A673 (cell line): Measurements from ENCODE around the gene SPOCD1. TPM values are rescaled to one million over a fixed set of nuclear protein-coding genes. Genes with fewer than 3 reads are reported as not detected.

Source experiments
- BruUV-seq: library from RNA; stranded (reverse); fragments of 400-500 nt; replicated peaks from 2 replicates; lab custom pipeline; 2021; lab: Mats Ljungman, UMichigan
- CTCF ChIA-PET: fragments of 300-600 bp; sonication (Branson Sonifier 250); formaldehyde crosslinking; loops from one replicate; lab custom pipeline; 2022; ENCODE audit warnings: antibody characterized with exemption; lab: Charles Lee
- POLR2A ChIA-PET: fragments of 300-600 bp; sonication (Branson Sonifier 250); formaldehyde crosslinking; loops from one replicate; lab custom pipeline; 2022; ENCODE audit warnings: antibody characterized with exemption; ENCODE audit not compliant: low non-redundant PET; lab: Charles Lee
- DNase-seq: peaks from one replicate; pipeline ENCODE4 v3.0.0-alpha.2; 2015; ENCODE audit warnings: low spot score
- H3K27ac ChIP-seq: fragments of 200-600 bp; sonication (generic); 2 replicates; pipeline ENCODE4 v1.5.1; 2016; ENCODE audit warnings: mixed run types, low read depth, mild to moderate bottlenecking, mixed read lengths, antibody characterized with exemption, low read length; ENCODE audit not compliant: poor library complexity, severe bottlenecking
- H3K27me3 ChIP-seq: fragments of 200-600 bp; sonication (generic); replicated peaks from 2 replicates; pipeline ENCODE4 v1.6.1; 2017; ENCODE audit warnings: mixed run types, low read depth, mild to moderate bottlenecking, mixed read lengths, antibody characterized with exemption, low read length; ENCODE audit not compliant: insufficient read depth, poor library complexity
- H3K36me3 ChIP-seq: fragments of 200-600 bp; sonication (generic); 2 replicates; pipeline ENCODE4 v1.6.1; 2016; ENCODE audit warnings: mixed run types, mild to moderate bottlenecking, mixed read lengths, antibody characterized with exemption, low read length; ENCODE audit not compliant: insufficient read depth, poor library complexity, severe bottlenecking
- H3K4me1 ChIP-seq: fragments of 200-600 bp; sonication (generic); 2 replicates; pipeline ENCODE4 v1.6.1; 2017; ENCODE audit warnings: mixed run types, mild to moderate bottlenecking, mixed read lengths, antibody characterized with exemption, low read length; ENCODE audit not compliant: insufficient read depth, poor library complexity, severe bottlenecking
- H3K4me3 ChIP-seq: fragments of 200-600 bp; sonication (generic); 2 replicates; pipeline ENCODE4 v1.5.1; 2016; ENCODE audit warnings: low read depth, mixed run types, mild to moderate bottlenecking, mixed read lengths, low read length; ENCODE audit not compliant: poor library complexity, severe bottlenecking
- H3K9me3 ChIP-seq: fragments of 200-600 bp; sonication (generic); 2 replicates; pipeline ENCODE4 v1.6.1; 2016; ENCODE audit warnings: mixed run types, low read depth, mild to moderate bottlenecking, mixed read lengths, antibody characterized with exemption, low read length; ENCODE audit not compliant: poor library complexity, severe bottlenecking
- EZH2 ChIP-seq: fragments of 200-600 bp; sonication (generic); IDR thresholded peaks from 2 replicates; pipeline ENCODE4 v1.6.1; 2017; ENCODE audit warnings: borderline replicate concordance, low read depth, mild to moderate bottlenecking, mixed read lengths, antibody characterized with exemption, low read length; ENCODE audit not compliant: poor library complexity, severe bottlenecking
- intact Hi-C: fragments of 100-400 bp; cut with micrococcal nuclease; formaldehyde crosslinking; loops from one replicate; pipeline ENCODE4 v1.10.0; 2022; ENCODE audit not compliant: unreplicated experiment
- total RNA-seq: library from RNA; stranded (reverse); gene quantifications from 2 replicates; pipeline ENCODE4 v1.2.3, GENCODE V29; 2021
- TF ChIP-seq, protein P1 (sequence below): fragments of 300-800, 200-600 bp; sonication (generic); conservative IDR thresholded peaks from 2 replicates; pipeline ENCODE4 v1.5.1; 2017; ENCODE audit warnings: low read depth, mild to moderate bottlenecking, antibody characterized with exemption, low read length, moderate library complexity, mixed read lengths

SPOCD1 gene
- total RNA-seq, 1 experiment from 2014 or later, result 0.58 TPM

DNA sequence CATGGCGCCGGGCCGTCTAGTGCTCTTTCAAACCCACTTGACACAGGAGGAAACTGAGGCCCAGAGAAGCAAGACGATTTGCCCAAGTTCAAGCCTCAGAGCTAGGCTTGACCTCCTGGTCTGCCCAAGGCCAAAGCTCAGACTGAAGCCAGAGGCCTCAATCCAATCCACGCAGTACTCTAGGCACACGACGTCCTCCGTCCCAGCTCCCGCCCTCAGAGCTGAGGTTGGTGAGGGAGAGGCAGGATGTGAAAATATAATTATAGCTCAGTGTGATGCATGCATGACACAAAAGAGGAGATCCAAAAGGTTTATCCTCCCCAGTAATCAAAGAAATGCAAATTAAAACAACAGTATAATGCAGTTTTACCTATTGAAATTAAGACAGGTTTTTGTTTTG, 36.1 kb downstream of the SPOCD1 start:
- POLR2A ChIA-PET, result no interaction called here

DNA sequence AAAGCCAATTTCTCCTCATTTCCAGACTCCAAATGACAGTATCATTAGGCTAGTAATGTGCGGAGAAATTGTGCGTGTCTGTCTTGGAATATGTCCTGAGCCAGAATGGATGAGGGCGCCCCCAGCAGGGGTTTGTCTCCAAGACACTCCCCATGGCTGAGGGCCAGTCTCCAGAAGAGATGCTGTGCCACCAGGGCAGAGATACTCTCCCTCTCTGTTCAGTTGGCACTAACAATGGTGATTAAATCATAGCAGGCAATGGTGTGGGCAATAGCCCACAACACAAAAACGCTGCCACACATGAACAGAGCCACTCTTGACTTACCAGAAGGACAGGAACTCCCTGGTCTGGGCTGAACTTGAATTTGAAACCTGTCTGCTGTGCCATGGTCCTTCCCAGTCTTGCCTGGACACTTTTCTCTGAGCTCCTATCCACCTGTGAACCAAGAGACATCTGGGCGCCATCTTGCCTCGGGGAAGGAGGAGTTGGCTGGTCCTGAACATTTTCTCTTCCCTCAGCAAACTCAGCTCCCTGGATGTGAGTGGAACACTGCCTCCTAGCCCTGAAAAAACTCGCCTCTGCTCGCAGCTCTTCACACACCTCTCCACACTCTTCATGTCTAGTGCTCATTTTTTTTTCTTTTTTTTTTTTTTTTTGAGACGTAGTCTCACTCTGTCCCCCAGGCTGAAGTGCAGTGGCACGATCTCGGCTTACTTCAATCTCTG, 36.9 kb downstream of the SPOCD1 start:
- no peak overlapping the region for H3K4me3 ChIP-seq
- BruUV-seq, result no TSS peak
- ChIA-PET CTCF (interaction anchor here (0.7 to 1.2 kb wide), 2 partner anchors 34 to 125 kb away, joined by 4 read pairs; no protein-coding TSS in a partner anchor), POLR2A (no interaction called here)
- no peak overlapping the region for H3K27ac ChIP-seq
- no peak for DNase-seq
- no peak for TF ChIP-seq EZH2
- TF ChIP-seq, protein P1, sequence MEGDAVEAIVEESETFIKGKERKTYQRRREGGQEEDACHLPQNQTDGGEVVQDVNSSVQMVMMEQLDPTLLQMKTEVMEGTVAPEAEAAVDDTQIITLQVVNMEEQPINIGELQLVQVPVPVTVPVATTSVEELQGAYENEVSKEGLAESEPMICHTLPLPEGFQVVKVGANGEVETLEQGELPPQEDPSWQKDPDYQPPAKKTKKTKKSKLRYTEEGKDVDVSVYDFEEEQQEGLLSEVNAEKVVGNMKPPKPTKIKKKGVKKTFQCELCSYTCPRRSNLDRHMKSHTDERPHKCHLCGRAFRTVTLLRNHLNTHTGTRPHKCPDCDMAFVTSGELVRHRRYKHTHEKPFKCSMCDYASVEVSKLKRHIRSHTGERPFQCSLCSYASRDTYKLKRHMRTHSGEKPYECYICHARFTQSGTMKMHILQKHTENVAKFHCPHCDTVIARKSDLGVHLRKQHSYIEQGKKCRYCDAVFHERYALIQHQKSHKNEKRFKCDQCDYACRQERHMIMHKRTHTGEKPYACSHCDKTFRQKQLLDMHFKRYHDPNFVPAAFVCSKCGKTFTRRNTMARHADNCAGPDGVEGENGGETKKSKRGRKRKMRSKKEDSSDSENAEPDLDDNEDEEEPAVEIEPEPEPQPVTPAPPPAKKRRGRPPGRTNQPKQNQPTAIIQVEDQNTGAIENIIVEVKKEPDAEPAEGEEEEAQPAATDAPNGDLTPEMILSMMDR, result no peak
- H3K27me3 ChIP-seq, result peaks cover 2% of the 10 kb centered on the region
- H3K36me3 ChIP-seq, result no peaks in the 10 kb centered on the region
- peaks cover 23% of the 10 kb centered on the region for H3K4me1 ChIP-seq
- no peaks in the 10 kb centered on the region for H3K9me3 ChIP-seq
- intact Hi-C loops, result no loop called here

More for the DNA sequence above, 36.1 kb downstream of the SPOCD1 start:
- Histone ChIP-seq H3K36me3 (no peaks in the 10 kb centered on the region), H3K4me3 (no peak overlapping the region), H3K9me3 (no peaks in the 10 kb centered on the region), H3K27me3 (no peaks in the 10 kb centered on the region), H3K4me1 (peaks cover 23% of the 10 kb centered on the region), H3K27ac (no peak overlapping the region)
- TF ChIP-seq, protein P1, result no peak
- CTCF ChIA-PET, result interaction anchor here (1.2 kb wide), 1 partner anchor 34 kb away, joined by 4 read pairs; no protein-coding TSS in a partner anchor
- no peak for DNase-seq
- BruUV-seq, result no TSS peak
- intact Hi-C loops, result loop anchor here (10.0 kb wide), 1 partner anchor 385 kb away; no protein-coding TSS in a partner anchor

DNA sequence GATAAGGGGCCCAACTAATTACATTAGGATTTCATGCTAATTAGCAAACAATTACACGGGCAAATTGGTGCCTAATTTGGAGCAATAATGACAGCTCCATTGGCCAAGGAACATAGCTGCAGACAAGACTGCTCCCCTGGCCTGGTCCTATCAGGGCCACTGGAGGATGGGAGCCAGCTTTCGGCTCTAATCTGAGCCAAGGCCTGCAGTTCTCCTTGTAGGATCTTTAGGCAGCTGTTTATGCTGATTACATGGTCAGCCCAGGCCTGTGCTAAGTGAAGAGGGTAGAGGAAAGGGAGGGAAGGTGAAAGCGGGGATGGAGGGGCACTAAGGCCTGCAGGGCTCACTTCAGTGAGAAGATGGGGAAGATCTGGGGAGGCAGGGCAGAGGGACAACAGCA, 39.3 kb downstream of the SPOCD1 start:
- H3K4me3 ChIP-seq, result no peak overlapping the region
- no peak for TF ChIP-seq EZH2
- TF ChIP-seq, protein P1, result no peak
- H3K27ac ChIP-seq, result no peak overlapping the region
- H3K4me1 ChIP-seq, result peaks cover 5% of the 10 kb centered on the region
- DNase-seq, result no peak
- H3K27me3 ChIP-seq, result peaks cover 26% of the 10 kb centered on the region
- intact Hi-C loops, result no loop called here
- no peaks in the 10 kb centered on the region for H3K36me3 ChIP-seq
- no peaks in the 10 kb centered on the region for H3K9me3 ChIP-seq
- ChIA-PET POLR2A (no interaction called here), CTCF (no interaction called here)
- BruUV-seq, result no TSS peak
